Hematopoietic multipotent progenitor cell treated with erythropoietin and hydrocortisone succinate and interleukin-3 and kit ligand, for 4 days (in vitro differentiated cells): ENCODE data around the gene RDH12.
A peak's percentile ranks its signal among the peaks of the same experiment; 100 is the strongest.
"Not testable (repeated sequence)": the region's sequence is repeated elsewhere in the genome, so short reads cannot be mapped to it uniquely, and the experiment has no call there.

ENCODE experiments used
- DNase-seq: peaks from one replicate; pipeline ENCODE4 v3.0.0-alpha.2; 2015

The RDH12 gene

DNA sequence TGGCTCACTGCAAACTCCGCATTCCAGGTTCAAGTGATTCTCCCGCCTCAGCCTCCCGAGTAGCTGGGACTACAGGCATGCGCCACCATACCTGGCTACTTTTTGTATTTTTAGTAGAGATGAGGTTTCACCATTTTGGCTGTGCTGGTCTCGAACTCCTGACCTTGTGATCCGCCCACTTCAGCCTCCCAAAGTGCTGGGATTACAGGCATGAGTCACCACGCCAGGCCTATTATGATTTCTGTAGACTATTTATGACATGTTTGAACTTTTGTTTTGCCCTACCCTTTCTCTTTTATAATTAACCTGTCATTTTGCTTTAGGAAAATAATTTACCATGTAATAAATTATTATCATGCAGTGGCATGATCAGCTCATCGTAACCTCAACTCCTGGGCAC, at the start of gene RDH12:
TSS of gene RDH12 (plus strand) at position 395 of the 400 bp plus-strand sequence. CDS start 20,757 bp downstream, outside the sequence.
- DNase-seq = not testable (repeated sequence)

GRCh38 chr14:67652189-67652588, 49.5 kb upstream of the RDH12 start:
- DNase-seq = no peak

DNA sequence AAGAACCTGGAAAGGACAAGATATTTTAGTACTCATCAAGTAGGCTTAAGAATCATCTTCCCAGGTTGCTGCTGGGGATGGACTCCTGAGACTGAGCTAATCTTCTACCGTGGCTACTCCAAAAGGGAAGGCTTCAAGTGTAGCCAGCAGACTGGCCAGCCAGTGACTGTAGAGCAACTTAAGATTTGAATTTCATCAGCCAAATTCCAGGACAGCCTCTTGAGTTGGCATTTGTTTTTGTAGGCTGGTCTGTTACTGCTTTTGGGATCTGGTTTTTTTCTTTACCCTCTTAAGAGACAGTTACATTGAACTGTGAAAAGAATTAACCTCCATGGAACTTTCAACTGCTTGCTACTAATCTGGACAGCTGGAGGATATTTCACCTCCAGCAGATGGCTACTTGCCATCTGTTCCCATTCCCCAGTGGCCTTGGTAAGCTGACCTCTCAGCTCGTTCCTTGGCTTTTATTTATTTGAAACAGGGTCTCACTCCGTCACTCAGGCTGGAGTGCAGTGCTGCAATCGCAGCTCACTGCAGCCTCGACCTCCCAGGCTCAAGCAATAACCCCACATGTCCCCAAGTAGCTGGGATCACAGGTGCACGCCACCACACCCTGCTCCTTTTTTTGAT, 47.9 kb upstream of the RDH12 start:
- DNase-seq = no peak

GRCh38 chr14:67663633-67664032, 38.1 kb upstream of the RDH12 start:
- peak; percentile 21 for DNase-seq

DNA sequence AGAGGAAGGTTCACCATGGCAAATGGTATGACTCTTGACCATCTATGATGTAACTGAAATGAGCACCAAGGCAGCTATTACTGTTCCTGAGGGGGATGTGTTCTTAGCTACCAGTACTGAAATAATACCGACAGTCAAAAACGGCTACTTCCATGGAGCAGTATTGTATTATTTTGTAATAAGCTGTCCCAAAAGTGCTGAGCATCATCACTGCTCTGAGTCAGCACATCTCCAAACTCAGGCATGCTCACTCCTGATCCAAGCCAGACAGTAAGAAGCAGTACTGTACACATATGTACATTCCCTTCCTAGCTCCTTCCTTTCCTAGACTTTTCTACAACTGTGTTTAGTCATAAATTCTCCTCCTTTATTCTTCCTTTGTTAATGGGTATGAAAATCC, 35.8 kb upstream of the RDH12 start:
- DNase-seq = no peak

- DNase-seq = peak; percentile 82
These were observed 34.8 kb upstream of the RDH12 start for GRCh38 chr14:67666750-67667449.

- no peak for DNase-seq
These were observed 33.1 kb upstream of the RDH12 start for GRCh38 chr14:67668559-67668958.

DNA sequence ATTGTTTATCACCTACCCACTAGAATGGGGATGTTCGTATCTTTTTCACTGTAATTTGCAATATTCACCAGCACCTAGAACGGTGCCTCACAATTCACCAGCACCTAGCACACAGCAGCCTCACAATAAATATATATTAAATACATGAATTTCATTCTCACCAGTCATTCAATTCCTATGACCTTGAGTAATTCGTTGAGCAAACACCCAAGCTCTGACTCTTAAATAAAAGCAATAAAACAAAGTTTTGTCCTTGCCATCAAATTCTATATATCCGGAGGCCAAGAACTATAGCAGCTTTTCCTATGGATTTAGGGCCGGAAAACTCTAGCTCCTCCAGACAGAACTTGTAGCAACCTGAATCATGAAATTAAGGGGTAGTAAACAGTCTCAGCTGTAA, 28.2 kb upstream of the RDH12 start:
- DNase-seq = no peak

GRCh38 chr14:67674139-67674479, 27.6 kb upstream of the RDH12 start:
- DNase-seq = peak; percentile 77

DNA sequence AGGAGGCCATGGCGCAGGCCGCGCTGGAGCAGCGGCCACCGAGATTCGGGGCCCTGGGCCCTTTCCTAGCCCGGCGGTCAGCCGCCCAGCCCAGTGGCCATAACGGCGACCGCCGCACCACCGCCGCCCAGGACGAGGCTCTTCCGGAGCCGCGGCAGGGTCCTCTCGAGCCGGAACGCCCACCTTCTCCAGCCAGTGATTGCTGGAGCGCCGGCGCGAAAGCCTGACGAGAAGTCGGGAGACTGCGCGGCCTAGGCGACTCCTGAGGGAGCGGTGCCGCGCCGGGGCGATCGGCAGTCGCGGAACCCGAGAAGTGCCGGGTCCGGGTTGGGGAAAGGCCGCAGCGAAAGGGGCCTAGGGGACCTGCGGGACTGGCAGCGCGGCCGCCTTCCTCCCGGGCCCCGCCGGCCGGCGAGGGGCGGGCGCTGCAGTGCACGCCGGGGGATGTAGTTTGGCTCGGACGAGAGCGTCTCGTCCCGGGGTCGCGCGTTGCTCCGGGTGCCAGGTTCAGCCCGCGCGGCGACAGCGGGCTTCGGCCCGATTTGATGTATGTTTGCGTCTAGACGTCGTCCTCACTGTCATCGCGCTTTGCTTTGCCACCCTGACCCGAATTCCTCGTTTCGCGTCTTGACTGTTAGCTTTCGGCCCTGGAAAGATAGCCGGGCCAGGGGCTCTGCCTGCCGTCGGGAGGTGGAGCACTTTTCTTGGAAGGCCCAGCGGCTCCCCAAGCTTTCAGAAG, 27.0 kb upstream of the RDH12 start, which contains the start of gene VTI1B:
TSS of gene VTI1B (minus strand) at position 153 of the 739 bp plus-strand sequence. CDS start at position 10, 143 bp downstream.
- peak; percentile 93 for DNase-seq

- peak; percentile 20 for DNase-seq
These were observed 26.5 kb upstream of the RDH12 start for GRCh38 chr14:67675219-67675582.

GRCh38 chr14:67679006-67679405, 22.7 kb upstream of the RDH12 start:
- peak; percentile 14 for DNase-seq

DNA sequence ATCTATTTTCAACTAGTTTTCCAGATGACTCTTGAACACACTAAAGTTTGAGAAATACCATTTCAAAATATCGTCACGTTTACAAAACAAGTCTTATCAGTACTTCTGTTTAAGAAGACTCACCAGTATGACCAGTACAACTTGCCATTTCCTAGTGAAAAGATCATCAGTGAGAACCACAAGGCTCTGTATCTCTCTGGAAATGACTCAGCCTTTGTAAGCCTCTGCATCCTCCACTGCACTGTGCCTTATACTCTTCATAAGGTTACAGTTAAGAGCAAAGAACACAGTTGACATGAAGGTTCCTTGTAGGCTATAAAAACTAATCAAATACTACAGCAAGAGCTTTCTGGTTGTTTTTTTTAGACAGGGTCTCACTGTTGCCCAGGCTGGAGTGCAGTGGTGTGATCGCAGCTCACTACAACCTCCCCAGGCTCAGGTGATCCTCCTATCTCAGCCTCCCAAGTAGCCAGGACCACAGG, 21.5 kb upstream of the RDH12 start:
- peak; percentile 94 for DNase-seq

- peak; percentile 89 for DNase-seq
These were observed 20.7 kb upstream of the RDH12 start for GRCh38 chr14:67680941-67681340.

GRCh38 chr14:67683842-67684241, 17.8 kb upstream of the RDH12 start:
- DNase-seq = no peak

GRCh38 chr14:67690011-67690410, 11.7 kb upstream of the RDH12 start:
- DNase-seq = no peak

GRCh38 chr14:67694791-67695393, 6.8 kb upstream of the RDH12 start:
- DNase-seq = peak; percentile 96

DNA sequence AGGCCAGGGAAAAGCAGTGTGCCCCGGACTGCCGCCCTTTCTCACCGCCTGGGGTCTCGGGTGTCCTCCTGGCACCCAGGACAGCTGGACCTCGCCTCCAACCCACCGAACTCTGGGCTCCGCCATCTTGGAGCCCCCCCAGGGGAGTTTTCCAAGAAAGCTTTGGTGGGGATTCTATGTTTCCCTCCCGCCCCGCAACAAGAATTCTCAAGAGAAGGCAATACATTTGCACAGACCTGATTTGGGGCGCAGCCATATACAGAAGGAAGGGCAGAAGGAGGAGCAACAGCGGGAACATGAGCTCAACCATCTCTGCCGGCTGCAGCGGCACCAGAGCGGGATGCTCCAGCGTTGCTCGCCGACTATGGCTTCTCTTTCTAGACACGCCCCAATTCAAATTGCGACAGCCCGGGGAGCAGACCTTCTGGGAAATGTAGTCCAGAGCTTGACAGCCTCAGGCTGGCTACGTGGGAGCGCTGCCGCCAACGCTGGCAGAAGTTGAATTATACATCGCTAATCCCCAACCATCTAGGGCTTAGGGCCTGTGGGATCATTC, 6.2 kb upstream of the RDH12 start, which contains the start of gene RDH11:
TSS of gene RDH11 (minus strand) at position 371 of the 556 bp plus-strand sequence. CDS start at position 310, 61 bp downstream.
- peak; percentile 98 for DNase-seq

DNA sequence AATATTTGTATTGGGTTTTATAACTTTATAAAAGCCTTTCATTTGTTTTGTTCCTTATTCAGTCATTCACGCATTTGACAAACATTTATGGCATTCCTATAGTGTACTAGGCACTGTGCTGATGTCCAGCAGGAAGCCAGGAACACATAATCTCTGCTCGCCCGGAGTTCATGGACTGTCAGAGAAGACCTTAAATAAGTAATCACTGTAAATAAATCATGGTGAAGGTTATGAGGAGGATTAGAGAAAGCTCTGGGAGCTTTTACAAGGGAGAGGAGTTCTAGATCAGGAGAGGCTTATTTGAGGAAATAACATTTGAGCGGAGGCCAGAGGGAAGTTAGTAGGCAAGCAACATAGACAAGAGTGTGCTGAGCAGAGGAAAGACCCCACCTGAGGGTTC, 4.7 kb upstream of the RDH12 start:
- no peak for DNase-seq

DNA sequence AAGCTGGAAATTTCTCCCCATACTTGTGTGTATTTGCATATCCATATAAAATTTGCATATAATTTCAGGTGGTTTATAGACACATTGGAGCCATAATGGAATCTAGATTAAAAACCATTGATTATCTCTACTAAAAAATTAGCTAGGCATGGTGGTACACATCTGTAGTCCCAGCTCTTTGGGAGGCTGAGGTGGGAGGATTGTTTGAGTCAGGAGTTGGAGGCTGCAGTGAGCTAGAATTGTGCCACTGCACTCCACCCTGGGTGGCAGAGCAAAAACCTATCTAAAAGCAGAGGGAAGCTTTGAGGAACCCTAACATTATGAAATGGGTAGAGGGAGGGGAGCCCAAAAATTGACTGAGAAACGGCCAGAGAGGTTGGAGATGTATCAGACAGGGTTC, 3.5 kb upstream of the RDH12 start:
- DNase-seq = no peak

DNA sequence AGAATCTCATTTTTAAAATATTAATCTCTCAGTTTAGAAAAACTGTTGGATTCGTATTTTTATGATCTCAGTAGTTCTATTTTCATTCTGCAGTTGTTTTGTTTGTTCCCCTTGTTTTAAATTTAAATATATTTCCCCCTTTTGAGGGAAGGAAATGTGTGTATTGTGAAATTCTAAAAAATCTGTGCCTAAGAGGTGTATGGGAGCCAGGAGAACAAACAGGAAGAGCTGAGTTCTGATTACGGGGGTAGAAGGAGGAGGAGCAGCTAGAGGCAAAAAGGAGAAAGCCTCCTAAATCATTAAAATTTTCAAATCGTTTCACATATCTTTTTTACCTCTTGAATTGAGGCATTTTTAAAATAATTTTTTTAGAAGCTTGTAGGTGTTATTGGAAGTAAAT, 2.3 kb downstream of the RDH12 start:
- DNase-seq = no peak

GRCh38 chr14:67704484-67705089, 2.9 kb downstream of the RDH12 start:
- peak; percentile 86 for DNase-seq
